DMS114 treated with DMSO at 0.1 percent for 48 hours (cell line): ENCODE measurements around the gene APOA4.
"Not testable (repeated sequence)": the region's sequence is repeated elsewhere in the genome, so short reads cannot be mapped to it uniquely, and the experiment has no call there.

Experiments
- DNase-seq: peaks from one replicate; lab custom pipeline; 2025; ENCODE audit not compliant: unreplicated experiment; lab: John Stamatoyannopoulos, UW

Gene APOA4

DNA sequence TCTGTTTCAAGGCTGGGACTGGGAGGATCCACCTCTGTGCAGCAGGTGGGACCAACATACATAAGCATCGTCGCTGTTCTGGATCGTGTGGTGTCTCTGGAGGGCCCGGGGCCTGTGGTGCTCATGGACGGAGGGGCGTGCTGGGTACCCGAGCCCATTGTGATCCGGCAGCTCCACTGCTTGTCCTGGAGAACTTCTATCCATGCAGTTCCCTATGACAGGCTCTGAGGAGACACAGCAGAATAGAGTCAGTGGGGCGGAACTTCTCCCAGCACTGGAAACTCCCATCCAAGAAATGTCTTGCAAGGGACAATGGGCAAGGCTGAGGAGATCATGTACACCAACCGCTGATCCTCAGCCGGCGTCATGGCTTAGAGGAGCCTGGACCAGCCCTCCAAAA lies 26.0 kb upstream of the APOA4 start:
- no peak for DNase-seq

DNA sequence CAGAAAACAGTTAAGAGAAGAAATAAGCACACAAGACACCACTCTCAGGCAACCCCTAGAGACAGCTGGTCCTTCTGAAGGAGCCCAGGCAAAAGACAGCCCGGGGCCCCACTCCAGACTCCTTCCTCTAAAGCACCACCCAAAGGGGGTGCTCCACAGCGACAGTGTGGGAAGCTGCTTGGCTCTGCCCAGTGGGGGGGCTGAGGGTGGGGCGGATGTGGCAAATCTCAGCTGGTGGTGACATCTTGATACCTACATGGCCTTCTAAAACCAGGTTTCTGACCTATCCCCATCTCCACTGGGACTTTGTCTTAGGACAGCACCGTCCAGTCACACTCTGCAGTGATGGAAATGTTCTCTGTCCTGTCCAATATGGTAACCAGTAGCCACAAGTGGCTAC lies 24.5 kb upstream of the APOA4 start:
- no peak for DNase-seq

DNA sequence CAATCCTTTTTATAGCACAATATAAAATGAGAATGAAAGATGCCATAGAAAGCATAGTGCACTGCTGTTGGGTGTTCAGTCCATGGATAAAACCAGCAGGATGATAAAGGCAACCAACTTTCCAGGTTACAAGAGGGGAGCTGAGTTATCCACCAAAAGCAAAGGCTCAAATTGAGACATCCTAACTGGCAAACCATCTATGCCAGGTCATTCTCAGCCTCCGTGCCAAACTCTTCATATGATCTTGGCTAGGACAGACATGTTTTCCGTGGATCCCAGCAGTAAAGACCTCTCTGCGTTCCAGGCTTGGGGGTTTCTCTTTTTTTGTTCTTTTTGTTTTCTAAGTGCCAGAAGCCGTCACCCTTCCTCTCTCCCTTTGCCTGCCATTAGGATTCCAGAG lies 21.6 kb upstream of the APOA4 start:
- no peak for DNase-seq

DNA sequence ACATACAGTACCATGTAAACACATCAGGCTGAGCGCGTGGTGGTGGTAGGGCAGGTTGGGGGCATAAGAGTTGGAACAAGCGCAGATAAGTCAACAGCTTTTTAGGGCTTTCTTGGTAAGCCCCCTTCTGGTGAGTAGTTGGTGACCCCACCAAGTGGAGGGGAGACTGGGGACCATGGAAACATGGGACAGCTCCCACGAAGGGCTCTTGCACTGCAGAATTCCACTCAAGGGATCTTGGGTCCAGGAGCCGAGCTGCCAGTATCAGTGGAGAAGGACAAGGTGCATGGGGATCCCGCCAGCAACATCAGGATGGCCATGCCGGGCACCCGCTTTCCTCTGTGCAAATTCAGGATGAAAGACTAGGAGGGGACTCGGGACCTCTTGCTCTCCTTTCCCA lies 20.6 kb upstream of the APOA4 start:
- no peak for DNase-seq

DNA sequence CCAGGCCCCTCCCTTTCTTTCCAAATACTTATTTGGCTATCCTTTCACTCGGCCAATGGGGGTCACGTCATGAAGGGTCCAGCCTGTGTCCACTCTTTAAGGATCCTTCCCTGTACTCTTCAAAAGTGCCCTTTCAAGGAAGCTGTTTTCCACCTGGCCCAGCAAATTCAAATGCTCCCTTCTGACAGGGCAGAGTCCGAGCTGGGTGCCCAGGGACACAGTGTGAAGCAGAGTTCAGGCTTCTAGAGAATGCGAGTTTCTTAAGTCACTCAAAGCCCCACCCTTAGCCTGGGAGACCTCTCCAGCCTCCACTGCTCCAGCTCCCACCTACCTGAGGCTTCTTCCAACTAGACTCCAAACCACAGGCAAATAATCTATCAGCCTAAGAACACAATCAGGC lies 19.8 kb upstream of the APOA4 start:
- no peak for DNase-seq

DNA sequence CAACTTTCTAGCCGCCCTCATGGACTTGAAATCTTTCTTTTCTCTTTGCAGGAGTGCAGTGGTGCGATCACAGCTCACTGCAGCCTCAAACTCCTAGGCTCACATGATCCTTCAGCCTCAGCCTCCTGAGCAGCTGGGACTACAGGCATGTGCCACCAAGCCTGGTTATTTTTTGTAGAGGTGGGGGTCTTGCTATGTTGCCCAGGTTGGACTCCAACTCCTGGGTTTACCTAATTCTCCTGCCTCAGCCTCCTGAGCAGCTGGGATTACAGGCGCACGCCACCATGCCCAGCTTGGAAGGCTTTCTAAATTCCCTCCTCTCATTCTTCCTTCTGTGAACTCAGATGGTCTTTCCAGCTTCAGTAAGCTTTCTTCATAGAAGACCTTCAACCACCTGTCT lies 19.0 kb upstream of the APOA4 start:
- no peak for DNase-seq

DNA sequence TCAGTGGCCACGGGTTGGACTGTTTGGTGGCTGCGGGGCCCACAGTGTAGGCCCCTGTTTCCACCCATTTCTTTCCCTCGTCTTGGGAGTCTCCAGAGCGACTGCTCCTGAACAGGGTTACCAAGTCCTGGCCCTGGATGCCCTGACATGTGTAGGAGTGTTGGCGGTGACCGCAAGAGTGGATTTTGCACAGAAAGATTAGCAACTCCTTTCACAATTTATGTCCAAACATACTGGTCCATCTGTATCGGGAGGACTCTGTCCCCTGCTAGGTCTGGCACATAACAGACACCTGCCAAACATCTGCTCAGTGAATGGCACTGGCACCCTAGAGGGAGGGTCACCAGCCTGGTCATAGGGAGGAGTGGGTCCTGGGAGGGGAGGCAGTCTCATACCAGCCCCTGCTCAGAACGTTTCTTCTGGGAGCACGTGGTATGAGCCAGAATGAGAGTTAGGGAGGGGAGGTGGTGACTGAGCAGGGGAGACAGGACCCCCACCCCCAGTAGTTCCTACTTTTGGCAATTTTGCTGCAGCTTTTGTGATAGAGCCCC lies 17.7 kb upstream of the APOA4 start:
- no peak for DNase-seq

DNA sequence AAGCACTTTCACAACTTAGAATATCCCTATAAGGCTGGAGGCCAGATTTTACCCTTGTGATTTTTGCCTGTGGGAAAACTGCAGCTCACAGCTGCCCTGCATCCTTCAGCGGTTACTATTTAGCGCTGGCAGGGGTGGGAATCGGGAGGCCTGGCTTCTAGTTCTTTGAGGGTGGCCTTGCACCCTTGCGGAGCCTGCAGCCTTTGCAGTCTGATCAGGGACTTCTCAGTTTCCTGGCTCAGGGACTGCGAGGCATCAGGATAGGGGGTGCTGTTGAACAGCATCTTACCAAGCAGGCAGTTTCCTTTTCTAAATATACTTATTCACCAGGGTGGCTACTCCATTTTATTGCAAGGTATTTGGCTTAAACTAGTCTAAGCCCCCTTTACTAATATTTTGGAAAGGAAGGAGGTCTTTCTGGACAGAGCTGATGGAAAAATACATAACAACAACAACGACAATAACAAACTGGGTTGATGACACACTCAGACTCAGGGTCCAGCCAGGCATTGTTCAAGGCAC lies 17.2 kb upstream of the APOA4 start:
- no peak for DNase-seq

DNA sequence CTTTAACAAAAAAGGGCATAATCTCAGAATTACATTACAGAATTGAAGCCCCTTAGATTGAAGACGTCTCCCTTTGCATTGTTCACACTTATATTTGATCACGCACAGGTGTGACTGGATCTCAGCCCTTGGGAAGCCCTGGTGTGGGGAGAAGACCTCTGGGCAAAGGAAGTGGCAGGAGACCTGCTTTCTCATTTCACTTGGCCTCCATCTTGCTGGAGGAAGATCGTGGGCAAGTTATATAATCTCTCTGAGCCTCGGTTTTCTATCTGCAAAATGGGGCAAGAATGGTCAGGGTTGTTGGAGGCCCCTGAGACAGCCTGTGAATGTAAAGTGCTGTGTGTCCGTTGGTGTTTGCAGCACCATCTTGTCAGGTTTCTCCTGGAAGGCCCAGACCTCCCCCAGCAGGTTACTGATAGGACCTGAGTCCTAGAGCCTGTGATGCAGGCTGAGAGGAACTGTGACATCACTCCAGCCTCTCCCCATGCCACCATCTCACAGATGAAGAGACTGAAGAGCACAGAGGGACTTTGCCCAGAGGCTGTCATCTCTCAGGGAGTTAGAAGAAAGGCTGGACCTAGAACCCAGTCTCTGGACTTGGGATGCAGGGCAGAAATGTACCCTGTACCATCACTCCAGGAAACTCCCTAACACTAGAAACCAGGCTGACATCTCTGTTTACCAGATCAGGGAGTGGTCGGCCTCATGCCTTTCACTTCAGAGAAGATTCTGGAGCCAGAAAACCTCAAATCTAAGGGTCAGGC lies 15.4 kb upstream of the APOA4 start:
- no peak for DNase-seq

DNA sequence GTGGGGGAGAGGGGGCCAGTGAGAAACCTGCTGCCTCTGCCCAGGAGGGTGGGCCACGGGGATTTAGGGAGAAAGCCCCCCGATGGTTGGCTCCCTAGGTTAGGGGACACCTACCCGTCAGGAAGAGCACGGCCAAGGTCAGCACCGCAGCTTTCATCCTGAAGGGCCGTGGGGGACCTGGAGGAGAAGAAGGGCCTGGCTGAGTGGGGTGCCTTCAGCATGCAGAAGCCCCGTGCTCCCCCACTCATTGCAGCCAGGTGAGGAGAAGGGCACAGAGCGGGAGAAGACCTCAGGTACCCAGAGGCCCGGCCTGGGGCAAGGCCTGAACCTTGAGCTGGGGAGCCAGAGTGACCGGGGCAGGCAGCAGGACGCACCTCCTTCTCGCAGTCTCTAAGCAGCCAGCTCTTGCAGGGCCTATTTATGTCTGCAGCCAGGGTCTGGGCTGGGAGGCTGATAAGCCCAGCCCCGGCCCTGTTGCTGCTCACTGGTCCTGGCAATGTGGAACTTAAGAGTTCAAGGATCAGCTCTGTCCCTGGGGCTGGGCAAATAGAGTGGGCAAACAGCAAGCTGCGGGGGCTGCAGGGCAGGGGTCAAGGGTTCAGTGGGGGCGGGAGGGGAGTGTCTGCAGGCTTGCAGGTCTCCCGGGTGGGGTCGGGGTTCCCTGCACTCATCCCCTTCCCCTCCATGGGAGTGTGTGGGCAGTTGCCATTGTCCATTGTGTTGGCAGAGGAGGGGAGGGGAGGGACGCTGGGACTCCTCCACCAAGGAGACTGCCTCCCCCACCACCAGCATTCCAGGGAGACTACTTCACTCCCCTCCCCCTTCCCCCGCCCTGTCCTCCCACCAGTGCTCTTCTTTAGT lies 14.4 kb upstream of the APOA4 start, which contains the start of gene APOA1:
APOA1 (minus strand) TSS at position 392 of the 861 bp plus-strand sequence; CDS start at position 157, 235 bp downstream.
- no peak for DNase-seq

DNA sequence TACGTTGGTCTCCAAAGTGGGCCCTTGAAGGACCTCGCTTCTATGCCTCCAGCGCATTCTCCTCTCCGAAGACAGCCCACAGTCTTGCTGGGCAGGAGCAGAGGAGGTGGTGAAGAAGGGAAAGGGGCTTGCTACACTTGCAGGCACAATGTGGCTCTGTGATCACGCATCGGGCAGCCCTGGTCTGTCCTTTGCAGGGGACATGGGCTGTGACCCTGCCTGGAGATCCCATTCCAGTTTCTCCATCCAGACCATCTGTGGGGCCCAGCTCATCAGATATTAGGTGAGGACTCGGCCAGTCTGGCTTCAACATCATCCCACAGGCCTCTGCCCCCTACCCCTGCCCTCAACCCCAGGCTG lies 13.5 kb upstream of the APOA4 start:
- no peak for DNase-seq

DNA sequence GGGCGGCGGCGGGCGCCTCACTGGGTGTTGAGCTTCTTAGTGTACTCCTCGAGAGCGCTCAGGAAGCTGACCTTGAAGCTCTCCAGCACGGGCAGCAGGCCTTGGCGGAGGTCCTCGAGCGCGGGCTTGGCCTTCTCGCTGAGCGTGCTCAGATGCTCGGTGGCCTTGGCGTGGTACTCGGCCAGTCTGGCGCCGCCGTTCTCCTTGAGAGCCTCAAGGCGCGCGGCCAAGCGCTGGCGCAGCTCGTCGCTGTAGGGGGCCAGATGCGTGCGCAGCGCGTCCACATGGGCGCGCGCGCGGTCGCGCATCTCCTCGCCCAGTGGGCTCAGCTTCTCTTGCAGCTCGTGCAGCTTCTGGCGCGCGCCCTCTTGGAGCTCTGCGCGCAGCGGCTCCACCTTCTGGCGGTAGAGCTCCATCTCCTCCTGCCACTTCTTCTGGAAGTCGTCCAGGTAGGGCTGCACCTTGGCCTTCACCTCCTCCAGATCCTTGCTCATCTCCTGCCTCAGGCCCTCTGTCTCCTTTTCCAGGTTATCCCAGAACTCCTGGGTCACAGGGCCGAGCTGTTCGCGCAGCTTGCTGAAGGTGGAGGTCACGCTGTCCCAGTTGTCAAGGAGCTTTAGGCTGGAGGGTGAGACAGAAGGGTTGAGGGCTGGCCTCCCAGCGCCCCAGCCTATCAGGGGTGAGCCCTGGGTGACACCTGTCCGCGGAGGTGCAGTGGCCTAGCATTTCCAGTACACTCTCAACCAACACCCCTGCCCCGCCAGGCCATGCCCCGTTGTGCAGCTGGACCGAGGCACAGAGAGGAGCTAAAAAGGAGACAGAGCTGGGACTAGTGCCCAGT lies 12.9 kb upstream of the APOA4 start:
- DNase-seq = peak; percentile 60

DNA sequence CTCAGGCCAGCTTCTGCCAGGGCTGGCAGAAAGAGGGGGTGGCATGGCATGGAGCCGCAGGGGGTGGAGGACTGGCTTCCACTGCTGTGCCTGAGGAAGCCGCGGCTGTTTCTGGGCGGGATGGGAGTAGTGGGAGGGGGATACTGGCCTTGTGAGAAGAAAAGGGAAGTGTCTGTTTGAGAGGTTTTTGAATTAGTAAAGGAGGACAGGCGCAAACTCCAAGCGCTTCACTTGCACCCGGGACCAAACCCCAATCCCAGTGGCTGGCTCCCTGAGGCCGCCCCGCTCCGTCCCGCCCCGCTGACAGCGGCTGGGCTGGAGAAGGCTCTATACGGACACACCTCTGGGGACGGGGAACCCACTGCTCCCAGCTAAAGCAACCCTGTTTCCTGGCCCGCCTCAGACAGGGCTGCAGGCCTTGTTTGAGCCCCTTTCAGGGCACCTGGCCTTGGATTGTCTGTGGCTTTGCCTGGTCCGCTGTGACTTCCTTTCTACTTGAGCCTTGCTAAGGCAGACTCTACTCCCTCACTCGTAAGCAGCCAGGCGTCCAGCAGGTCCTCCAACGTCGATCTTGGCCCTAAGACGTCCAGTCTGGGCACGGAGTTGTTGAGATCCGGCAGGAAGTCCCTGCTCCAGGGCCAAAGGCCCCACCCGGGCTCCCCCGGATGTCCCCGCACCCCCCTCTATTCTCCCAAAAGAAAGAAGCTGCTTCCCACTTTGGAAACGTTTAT lies 12.1 kb upstream of the APOA4 start:
- DNase-seq = no peak

DNA sequence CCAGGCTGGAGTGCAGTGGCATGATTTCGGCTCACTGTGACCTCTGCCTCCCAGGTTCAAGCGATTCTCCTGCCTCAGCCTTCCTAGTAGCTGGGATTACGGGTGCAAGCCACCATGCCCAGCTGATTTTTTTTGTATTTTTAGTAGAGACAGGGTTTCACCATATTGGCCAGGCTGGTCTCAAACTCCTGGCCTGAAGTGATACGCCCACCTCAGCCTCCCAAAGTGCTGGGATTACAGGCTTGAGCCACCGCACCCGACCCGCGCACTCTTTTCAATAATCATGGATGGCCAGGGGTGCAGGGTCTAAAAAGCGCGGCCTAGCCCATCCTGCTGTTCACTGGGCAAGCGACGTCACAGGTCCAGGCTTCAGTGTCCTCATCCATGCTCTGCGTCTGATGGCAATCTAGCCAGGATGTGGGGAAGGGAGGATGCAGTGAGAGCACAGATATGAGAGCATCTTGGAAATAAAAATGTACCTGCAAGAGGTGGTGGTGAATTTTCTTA lies 11.5 kb upstream of the APOA4 start:
- DNase-seq = not testable (repeated sequence)

DNA sequence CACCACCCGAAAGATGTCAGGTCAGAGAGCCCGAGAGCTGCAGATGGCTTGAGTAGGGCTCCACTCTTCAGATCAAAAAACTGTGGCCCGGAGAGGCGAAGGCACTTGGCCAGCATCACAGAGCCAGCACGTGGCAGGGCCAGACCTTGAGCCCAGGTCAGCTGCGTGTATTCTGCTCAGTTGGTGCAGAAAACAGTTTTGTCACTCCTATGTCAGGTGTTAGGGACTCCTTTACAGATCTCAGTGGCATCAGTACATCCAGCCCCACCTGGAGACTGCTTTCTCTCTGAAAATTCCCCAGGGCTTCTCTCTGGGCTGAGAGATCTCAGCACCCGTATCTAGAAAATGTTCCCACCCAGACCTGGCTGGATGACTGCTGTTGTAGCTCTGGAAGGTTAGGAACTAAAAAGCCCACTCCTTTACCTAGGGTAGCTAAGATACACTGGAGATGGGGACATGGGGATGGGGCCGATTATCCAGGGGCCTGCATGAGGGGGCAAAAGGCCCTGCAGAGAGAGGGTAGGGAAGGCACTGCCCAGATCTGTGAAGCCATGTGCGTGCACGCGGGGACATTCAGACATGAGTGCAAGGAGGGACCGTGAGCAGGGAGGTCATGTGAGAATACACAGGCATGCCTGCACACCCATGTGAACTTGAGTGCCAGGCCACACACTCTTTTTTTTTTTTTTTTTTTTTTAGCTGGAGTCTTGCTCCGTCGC lies 10.9 kb upstream of the APOA4 start:
- DNase-seq = no peak

DNA sequence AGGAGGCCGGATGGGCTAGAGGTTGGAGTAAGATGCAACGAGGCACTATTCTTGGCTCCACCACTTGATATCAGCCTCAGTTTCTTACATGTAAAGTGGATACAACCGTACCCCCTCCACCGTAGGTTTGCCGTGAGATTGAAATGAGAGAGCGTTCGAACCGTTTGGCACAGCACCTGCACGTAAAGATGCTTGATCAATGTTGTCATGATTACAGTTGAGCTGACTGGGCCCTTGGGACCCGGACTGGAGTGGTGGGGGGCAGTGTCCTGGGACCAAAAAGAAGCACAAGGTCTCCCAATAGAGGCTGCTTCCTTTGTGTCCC lies 10.3 kb upstream of the APOA4 start:
- DNase-seq = no peak

DNA sequence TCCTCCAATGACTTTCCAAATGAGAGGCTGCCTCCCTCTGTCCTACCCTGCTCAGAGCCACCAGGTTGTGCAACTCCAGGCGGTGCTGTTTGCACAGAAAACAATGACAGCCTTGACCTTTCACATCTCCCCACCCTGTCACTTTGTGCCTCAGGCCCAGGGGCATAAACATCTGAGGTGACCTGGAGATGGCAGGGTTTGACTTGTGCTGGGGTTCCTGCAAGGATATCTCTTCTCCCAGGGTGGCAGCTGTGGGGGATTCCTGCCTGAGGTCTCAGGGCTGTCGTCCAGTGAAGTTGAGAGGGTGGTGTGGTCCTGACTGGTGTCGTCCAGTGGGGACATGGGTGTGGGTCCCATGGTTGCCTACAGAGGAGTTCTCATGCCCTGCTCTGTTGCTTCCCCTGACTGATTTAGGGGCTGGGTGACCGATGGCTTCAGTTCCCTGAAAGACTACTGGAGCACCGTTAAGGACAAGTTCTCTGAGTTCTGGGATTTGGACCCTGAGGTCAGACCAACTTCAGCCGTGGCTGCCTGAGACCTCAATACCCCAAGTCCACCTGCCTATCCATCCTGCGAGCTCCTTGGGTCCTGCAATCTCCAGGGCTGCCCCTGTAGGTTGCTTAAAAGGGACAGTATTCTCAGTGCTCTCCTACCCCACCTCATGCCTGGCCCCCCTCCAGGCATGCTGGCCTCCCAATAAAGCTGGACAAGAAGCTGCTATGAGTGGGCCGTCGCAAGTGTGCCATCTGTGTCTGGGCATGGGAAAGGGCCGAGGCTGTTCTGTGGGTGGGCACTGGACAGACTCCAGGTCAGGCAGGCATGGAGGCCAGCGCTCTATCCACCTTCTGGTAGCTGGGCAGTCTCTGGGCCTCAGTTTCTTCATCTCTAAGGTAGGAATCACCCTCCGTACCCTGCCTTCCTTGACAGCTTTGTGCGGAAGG lies 9.5 kb upstream of the APOA4 start:
- DNase-seq = no peak

DNA sequence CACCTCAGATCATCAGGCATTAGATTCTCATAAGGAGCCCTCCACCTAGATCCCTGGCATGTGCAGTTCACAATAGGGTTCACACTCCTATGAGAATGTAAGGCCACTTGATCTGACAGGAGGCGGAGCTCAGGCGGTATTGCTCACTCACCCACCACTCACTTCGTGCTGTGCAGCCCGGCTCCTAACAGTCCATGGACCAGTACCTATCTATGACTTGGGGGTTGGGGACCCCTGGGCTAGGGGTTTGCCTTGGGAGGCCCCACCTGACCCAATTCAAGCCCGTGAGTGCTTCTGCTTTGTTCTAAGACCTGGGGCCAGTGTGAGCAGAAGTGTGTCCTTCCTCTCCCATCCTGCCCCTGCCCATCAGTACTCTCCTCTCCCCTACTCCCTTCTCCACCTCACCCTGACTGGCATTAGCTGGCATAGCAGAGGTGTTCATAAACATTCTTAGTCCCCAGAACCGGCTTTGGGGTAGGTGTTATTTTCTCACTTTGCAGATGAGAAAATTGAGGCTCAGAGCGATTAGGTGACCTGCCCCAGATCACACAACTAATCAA lies 8.8 kb upstream of the APOA4 start:
- DNase-seq = no peak
